ENCODE measurements around the gene ZNF841. TPM values are rescaled to one million over a fixed set of nuclear protein-coding genes. Genes with fewer than 3 reads are reported as not detected.

The ZNF841 gene
- polyA plus RNA-seq, 1 of the 3 experiments (the other 2 are of a cell fraction), result 3.8 TPM

DNA sequence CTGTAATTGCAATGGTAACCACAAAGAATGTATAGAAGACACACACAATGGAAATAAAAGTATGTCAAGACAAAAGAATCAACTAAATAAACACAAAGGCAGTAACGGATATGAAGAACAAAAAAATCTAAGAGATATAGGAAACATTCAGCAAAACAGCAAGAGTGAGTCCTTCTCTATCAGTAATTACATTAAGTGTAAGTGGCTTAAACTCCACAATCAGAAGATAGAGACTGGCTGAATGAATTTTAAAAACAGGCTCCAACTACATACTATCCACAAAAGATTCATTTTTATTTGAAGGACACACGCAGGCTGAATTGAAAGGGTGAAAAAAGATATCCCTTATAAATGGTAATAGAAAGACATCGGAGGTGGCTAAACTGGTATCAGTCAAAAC is 24.7 kb upstream of the ZNF841 start:
- H3K36me3 ChIP-seq (replicated peaks in 1 of 2; ENCODE audit: control insufficient read depth in 1 of 2, insufficient read depth in 2 of 2, low read length in 1 of 2), result peaks cover 66 to 97% of the 10 kb centered on the region in 2 experiments
- 88% methylated on average over 3 of the region's 3 CpGs for WGBS (ENCODE audit: low lambda C conversion rate)

DNA sequence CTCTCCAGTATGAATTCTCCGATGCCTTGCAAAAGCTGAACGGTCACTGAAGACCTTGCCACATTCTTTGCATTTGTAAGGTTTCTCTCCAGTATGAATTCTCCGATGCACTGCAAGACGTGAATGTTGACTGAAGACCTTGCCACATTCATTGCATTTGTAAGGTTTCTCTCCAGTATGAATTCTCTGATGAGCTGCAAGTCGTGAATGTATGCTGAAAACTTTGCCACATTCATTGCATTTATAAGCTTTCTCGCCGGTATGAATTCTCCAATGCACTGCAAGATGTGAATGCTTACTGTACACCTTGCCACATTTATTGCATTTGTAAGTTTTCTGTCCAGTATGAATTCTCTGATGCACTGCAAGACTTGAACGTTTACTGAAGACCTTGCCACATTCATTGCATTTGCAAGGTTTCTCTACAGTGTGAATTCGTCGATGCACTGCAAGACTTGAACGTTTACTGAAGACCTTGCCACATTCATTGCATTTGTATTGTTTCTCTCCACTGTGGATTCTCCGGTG is 20.0 kb upstream of the ZNF841 start:
- H3K9ac ChIP-seq, result no peak overlapping the region
- peaks cover 52% of the 10 kb centered on the region for H3K9me3 ChIP-seq
- no peak for TF ChIP-seq FOSL2 (IDR thresholded peaks at IDR 0.05; ENCODE audit: borderline replicate concordance, low read depth)
- TF ChIP-seq, protein P1, sequence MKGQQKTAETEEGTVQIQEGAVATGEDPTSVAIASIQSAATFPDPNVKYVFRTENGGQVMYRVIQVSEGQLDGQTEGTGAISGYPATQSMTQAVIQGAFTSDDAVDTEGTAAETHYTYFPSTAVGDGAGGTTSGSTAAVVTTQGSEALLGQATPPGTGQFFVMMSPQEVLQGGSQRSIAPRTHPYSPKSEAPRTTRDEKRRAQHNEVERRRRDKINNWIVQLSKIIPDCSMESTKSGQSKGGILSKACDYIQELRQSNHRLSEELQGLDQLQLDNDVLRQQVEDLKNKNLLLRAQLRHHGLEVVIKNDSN (IDR thresholded peaks at IDR 0.05; ENCODE audit: borderline replicate concordance, low read depth), result 0 out of 2 replicates have a peak, but pooled peaks have one; percentile 8
- H3K79me2 ChIP-seq (ENCODE audit: insufficient read depth), result no peaks in the 10 kb centered on the region
- ChIA-PET POLR2A (no interaction called here), CTCF (interaction anchor here (0.7 to 1.1 kb wide), 2 partner anchors 8 to 1207 kb away, joined by 3 to 4 read pairs; no protein-coding TSS in a partner anchor)
- peak overlapping the region in 1 of 2 experiments; percentile 20; a peak in 1 of 4 replicates for H3K4me3 ChIP-seq (ENCODE audit: low read depth in 2 of 2, low read length in 1 of 2)
- 85% methylated on average over 12 of the region's 12 CpGs for WGBS (ENCODE audit: low lambda C conversion rate)
- H4K20me1 ChIP-seq (ENCODE audit: insufficient read depth), result no peaks in the 10 kb centered on the region
- H3K9me2 ChIP-seq, result no peaks in the 10 kb centered on the region
- no peak overlapping the region for H3K4me2 ChIP-seq
- no peaks in the 10 kb centered on the region for H3K4me1 ChIP-seq (ENCODE audit: control insufficient read depth in 1 of 2, insufficient read depth in 2 of 2, low read depth in 1 of 2, low read length in 1 of 2)
- H3K27ac ChIP-seq (ENCODE audit: low read depth in 2 of 2, low read length in 1 of 2), result no peak overlapping the region
- H2AFZ ChIP-seq (ENCODE audit: low read depth), result no peak overlapping the region
- peaks cover 38 to 67% of the 10 kb centered on the region in 2 experiments for H3K36me3 ChIP-seq (replicated peaks in 1 of 2; ENCODE audit: control insufficient read depth in 1 of 2, insufficient read depth in 2 of 2, low read length in 1 of 2)
- H3K27me3 ChIP-seq (ENCODE audit: insufficient read depth), result no peaks in the 10 kb centered on the region
- DNase-seq, result no peak
- H3F3A ChIP-seq (replicated peaks; ENCODE audit: insufficient read depth), result no peaks in the 10 kb centered on the region

More for the DNA sequence above, 24.7 kb upstream of the ZNF841 start:
- Histone ChIP-seq H3K4me2 (no peak overlapping the region), H3K27ac (ENCODE audit: low read depth in 2 of 2, low read length in 1 of 2) (no peak overlapping the region), H3K9me3 (peaks cover 53% of the 10 kb centered on the region), H3K79me2 (ENCODE audit: insufficient read depth) (no peaks in the 10 kb centered on the region; the same call in 1 of the 2 replicates), H2AFZ (ENCODE audit: low read depth) (no peak overlapping the region), H3K9me2 (no peaks in the 10 kb centered on the region), H4K20me1 (ENCODE audit: insufficient read depth) (no peaks in the 10 kb centered on the region), H3F3A (replicated peaks; ENCODE audit: insufficient read depth) (no peaks in the 10 kb centered on the region), H3K4me1 (ENCODE audit: control insufficient read depth in 1 of 2, insufficient read depth in 2 of 2, low read depth in 1 of 2, low read length in 1 of 2) (no peaks in the 10 kb centered on the region), H3K27me3 (ENCODE audit: insufficient read depth) (no peaks in the 10 kb centered on the region), H3K4me3 (ENCODE audit: low read depth in 2 of 2, low read length in 1 of 2) (no peak overlapping the region), H3K9ac (no peak overlapping the region)
- ChIA-PET CTCF (no interaction called here), POLR2A (no interaction called here)
- TF ChIP-seq, protein P2, sequence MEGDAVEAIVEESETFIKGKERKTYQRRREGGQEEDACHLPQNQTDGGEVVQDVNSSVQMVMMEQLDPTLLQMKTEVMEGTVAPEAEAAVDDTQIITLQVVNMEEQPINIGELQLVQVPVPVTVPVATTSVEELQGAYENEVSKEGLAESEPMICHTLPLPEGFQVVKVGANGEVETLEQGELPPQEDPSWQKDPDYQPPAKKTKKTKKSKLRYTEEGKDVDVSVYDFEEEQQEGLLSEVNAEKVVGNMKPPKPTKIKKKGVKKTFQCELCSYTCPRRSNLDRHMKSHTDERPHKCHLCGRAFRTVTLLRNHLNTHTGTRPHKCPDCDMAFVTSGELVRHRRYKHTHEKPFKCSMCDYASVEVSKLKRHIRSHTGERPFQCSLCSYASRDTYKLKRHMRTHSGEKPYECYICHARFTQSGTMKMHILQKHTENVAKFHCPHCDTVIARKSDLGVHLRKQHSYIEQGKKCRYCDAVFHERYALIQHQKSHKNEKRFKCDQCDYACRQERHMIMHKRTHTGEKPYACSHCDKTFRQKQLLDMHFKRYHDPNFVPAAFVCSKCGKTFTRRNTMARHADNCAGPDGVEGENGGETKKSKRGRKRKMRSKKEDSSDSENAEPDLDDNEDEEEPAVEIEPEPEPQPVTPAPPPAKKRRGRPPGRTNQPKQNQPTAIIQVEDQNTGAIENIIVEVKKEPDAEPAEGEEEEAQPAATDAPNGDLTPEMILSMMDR (IDR thresholded peaks at IDR 0.05), result no peak
- TF ChIP-seq POLR2AphosphoS5 (IDR thresholded peaks at IDR 0.05; ENCODE audit: low read depth, low read length) (no peak), MXI1 (IDR thresholded peaks at IDR 0.05; ENCODE audit: low read depth, low read length) (no peak), MEF2A (IDR thresholded peaks at IDR 0.05; ENCODE audit: borderline replicate concordance, low read depth) (no peak)
- TF ChIP-seq, protein P3, sequence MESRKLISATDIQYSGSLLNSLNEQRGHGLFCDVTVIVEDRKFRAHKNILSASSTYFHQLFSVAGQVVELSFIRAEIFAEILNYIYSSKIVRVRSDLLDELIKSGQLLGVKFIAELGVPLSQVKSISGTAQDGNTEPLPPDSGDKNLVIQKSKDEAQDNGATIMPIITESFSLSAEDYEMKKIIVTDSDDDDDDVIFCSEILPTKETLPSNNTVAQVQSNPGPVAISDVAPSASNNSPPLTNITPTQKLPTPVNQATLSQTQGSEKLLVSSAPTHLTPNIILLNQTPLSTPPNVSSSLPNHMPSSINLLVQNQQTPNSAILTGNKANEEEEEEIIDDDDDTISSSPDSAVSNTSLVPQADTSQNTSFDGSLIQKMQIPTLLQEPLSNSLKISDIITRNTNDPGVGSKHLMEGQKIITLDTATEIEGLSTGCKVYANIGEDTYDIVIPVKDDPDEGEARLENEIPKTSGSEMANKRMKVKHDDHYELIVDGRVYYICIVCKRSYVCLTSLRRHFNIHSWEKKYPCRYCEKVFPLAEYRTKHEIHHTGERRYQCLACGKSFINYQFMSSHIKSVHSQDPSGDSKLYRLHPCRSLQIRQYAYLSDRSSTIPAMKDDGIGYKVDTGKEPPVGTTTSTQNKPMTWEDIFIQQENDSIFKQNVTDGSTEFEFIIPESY (IDR thresholded peaks at IDR 0.05; ENCODE audit: borderline replicate concordance, low read depth), result no peak
- DNase-seq, result no peak

Data from SK-N-SH (cell line).